HG03342 (cell line): Measurements from ENCODE around the gene PFN3.
"Not testable (repeated sequence)": the region's sequence is repeated elsewhere in the genome, so short reads cannot be mapped to it uniquely, and the experiment has no call there.

Experiments used
- ATAC-seq: cut with Tn5 transposase; IDR thresholded peaks from one replicate; pipeline ENCODE4 v1.9.1; 2021; ENCODE audit warnings: mild to moderate bottlenecking, moderate library complexity; ENCODE audit not compliant: unreplicated experiment

The PFN3 gene

GRCh38 chr5:177362610-177363507, 37.6 kb downstream of the PFN3 start:
- peak; percentile 45 for ATAC-seq

DNA sequence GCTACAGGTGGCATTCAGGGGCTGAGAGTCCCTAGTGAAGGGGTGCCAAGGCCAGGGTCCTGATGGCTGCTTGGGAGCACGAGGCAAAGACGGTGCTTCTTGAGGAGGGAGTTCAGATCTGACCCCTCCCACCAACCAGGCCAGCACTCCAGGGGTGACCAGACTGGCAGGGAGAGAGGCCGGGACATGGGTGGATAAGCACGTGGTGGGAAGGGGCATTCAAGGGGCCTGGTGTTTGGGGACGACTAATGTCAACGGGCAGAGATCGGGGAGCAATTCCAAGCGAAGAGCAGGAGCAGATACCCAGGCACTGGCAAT, 38.2 kb downstream of the PFN3 start:
- no peak for ATAC-seq

DNA sequence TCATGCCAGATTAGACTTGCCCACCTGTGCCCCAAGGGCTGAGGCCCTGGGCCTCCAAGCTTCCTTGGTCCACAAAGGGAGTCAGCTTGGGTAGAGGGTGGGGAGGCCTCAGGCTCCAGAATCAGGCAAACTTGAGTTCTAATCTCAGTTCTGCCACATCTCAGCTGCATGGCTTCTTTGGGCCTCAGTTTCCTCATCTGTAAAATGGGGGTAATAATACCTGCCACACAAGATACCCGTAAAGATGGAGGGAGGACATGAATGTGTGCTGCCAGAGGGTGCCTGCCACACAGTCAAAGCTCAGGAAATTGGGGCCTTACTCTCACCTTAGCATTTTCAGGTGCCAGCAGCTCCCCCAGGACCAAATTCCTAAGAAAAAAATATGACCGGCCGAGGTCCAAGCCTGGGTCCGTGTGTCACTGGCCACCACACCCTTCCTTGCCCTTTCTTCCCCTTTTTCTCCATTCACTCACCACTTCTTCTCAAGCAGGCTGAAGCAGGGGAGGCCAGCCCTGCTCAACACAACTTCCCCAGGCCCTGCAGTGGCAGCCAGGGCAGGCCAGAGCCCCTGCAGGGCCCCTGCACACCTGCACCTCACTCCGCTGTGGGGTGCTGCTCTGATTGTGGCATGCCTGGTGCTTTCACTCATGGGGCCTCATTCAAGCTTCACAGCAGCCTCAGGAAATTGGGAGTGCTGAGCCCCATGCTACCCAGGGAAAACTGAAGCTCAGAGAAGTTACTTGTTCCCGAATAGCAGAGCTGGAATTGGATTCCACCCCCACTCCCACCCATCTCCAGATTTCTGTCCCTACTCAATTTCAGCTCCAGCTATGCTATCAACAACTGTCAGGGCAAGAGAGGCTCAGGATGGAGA, 38.8 kb downstream of the PFN3 start:
- ATAC-seq = no peak

- not testable (repeated sequence) for ATAC-seq
Measured at GRCh38 chr5:177360740-177361139, 39.7 kb downstream of the PFN3 start.

DNA sequence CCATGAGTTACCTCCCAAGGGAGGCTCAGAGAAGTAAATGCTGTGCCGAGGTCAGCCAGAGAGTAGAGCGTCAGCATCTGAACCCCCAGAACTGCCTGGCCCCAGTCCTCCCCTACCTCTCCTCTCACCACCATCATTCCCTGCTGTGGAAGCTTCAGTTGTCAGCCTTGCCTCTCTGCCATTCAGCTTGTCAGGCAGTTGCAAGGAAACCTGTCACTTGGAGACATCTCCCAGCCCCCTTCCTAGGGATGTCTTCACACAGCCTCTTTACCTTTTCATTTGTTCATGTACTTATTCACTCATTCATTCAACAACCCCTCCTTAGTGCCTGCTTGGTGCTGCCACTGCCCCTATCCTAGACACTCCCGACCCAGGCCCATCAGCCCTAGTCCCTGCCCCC, 40.6 kb downstream of the PFN3 start:
- ATAC-seq = no peak

GRCh38 chr5:177359451-177359851, 41.0 kb downstream of the PFN3 start:
- ATAC-seq = no peak

DNA sequence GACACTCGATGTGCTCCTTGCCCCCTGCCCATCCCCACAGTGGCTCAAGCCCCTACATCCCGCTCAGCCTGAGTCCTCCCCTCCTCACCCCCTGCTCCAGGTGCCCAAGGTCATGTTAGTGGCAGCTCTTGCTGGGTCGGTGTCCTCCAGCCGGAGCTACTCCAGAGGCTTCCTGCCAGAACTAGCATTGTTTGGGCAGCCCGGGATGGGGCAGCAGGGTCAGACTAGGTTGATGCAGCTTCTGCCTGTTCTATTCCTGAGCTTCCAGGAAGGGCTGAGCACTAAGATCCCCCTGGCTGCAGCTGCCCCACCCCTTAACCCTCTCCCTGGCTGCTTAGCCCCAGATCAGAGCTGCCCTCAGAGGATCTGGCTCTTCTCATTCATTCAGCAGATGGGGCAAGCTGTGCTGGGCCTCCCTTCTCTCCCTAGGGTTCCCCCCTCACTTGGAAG, 42.1 kb downstream of the PFN3 start:
- ATAC-seq = no peak

DNA sequence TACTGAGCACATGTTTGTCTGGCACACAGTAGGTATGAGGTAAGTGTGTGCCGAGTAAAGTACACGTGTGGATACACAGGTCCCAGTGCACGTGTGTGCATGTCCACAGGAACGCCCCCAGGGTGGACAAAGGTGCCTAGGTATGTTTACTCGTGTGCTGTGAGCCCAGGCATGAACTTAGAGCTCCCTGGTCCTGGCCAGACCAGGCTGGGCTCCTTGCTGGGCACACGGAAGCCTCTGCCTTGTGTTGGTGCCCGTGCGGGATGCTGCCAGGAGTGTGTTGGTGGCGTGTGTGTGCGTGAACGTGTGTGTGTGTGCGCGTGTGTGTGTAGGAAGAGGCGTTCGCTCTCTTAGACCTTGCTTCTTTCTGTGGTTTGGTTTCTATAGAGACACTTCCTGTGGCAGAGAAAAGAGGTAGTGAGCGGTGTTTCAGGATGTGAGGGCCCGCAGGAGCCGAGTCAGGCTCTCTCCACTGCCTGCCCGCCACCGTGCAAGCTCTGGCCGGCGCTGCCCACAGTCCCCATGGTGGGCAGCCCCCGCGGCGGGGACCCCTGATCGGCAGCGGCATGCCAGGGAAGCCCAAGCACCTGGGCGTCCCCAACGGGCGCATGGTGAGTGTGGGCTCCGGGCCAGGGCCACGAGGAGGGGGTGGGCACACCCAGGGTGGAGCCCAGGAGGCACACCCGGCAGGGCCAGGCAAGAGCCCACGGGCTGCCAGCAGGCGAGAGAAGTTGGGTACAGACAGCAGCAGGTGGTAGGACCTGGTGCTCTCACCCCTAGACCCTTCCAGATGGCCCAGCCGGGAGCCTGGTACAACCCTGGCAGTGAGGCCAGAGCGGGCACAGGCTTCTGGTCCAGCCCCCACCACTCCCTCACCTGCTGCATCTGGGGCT, 42.8 kb downstream of the PFN3 start, which contains the start of gene RGS14:
RGS14 (plus strand) TSS at position 466 of the 893 bp plus-strand sequence; CDS start at position 567, 101 bp downstream.
- ATAC-seq = peak; percentile 93

DNA sequence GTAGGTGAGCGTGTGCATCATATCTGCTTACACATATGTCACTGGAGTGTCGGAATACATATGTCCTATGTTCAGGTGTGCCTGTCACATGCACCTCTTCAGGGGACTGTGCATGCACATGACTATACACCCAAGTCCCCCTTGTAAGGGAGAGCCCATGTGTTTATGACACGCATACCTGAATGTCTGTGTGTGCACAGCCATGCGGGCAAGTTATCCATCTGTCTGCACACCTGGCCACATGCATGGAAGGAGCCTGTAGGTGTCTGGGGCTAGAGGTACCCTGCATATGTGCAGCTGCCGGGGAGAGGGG, 43.4 kb downstream of the PFN3 start:
- no peak for ATAC-seq

DNA sequence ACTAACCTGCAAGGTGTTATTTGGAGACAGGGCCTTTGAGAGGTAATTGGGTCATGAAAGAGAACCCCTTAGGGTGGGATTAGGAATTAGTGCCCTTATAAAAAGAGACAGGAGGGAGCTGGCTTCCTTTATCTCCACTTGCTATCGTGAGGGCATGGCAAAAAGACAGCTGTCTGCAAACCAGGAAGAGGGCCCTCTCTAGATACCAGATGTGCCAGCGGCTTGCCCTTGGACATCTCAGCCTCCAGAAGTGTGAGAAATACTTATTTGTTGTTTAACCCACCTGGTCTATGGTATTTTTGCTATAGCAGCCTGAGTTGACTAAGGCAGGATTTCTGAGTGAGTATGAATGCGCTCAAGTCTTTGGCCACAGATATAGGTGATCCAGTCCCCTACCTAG, 43.7 kb downstream of the PFN3 start:
- no peak for ATAC-seq

- ATAC-seq = no peak
Measured at GRCh38 chr5:177355868-177356168, 44.6 kb downstream of the PFN3 start.

- no peak for ATAC-seq
Measured at GRCh38 chr5:177355162-177355867, 45.1 kb downstream of the PFN3 start.

DNA sequence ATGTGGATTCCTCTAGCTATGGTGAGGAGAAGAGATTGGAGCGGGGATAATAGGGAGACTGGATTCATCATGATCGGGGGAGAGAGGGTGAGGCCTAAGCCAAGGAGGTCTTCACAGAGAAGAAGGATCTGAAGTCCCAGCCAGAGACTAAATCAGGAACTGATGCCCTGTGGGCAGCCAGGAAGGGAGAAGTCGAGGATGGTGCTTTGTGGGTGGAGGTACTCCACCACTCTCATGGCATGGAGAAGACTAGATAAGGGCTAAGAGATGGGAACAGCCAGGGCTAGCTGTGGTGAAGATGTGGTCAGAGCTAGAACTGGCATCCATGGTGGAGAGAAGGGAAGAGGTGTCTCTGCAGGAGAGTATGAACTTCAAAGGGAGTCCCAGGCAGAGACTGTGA, 45.8 kb downstream of the PFN3 start:
- no peak for ATAC-seq

DNA sequence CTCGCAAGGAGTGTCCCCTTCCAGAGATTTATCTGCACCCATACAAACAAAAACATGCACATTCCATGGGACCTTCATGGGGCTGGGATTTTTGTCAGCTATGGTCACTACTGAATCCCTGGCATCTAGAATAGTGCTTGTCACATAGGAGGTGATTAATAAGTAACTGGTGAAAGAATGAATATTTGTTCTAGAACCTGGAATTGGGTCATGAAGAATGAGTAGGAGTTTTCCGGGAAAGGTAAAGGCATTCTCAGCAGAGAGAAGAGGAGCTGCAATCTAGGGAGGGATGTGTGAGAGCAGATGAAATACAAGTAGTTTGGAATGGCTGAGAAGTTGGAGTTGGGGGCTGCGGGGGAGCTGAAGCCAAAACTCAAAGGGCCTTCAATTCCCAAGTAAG, 46.2 kb downstream of the PFN3 start:
- no peak for ATAC-seq

DNA sequence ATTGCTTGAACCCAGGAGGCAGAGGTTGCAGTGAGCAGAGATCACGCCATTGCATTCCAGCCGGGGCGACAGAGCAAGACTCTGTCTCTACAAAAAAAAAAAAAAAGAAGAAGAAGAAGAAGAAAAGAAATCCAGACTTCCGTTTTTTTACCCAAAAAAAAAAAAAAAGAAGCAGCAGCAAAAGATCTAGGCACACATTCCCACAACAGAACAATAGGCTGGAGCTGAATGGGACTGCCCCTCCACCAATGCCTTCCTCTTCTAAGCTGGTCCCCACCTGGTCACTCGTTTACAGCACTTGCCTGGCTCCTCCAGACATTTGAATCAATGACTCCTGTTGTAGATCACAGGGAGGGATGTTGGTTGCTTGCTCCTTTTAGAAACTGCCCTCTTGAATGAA, 47.4 kb downstream of the PFN3 start:
- ATAC-seq = no peak

GRCh38 chr5:177351392-177352329, 48.8 kb downstream of the PFN3 start, which contains the start of gene LMAN2:
LMAN2 (minus strand) TSS chr5:177351668; CDS start chr5:177351647, 21 bp downstream.
- ATAC-seq = peak; percentile 93

GRCh38 chr5:177350776-177351391, 49.6 kb downstream of the PFN3 start:
- ATAC-seq = no peak
